ENCODE measurements around the gene OR52I2. TPM values are rescaled to one million over a fixed set of nuclear protein-coding genes. Genes with fewer than 3 reads are reported as not detected.

Gene OR52I2
- total RNA-seq, 1 experiment from 2014 or later = not detected

DNA sequence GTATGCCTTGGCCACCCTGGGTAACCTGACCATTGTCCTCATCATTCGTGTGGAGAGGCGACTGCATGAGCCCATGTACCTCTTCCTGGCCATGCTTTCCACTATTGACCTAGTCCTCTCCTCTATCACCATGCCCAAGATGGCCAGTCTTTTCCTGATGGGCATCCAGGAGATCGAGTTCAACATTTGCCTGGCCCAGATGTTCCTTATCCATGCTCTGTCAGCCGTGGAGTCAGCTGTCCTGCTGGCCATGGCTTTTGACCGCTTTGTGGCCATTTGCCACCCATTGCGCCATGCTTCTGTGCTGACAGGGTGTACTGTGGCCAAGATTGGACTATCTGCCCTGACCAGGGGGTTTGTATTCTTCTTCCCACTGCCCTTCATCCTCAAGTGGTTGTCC lies 58.4 kb downstream of the OR52I2 start:
- H3K4me1 ChIP-seq (replicated peaks; ENCODE audit: insufficient read depth) = no peaks in the 10 kb centered on the region
- no peaks in the 10 kb centered on the region for H3K79me2 ChIP-seq (ENCODE audit: low read depth)
- no peak overlapping the region for H2AFZ ChIP-seq
- no peak overlapping the region for H3K27ac ChIP-seq
- H3K9me2 ChIP-seq (ENCODE audit: insufficient read depth) = no peaks in the 10 kb centered on the region
- intact Hi-C loops (cut with micrococcal nuclease; ENCODE audit: unreplicated experiment) = loop anchor here (5.0 kb wide), 1 partner anchor 1167 kb away; the partner anchor contains the start of gene OR52N2
- no peaks in the 10 kb centered on the region for H3K36me3 ChIP-seq (ENCODE audit: low read depth)
- H3K4me3 ChIP-seq = no peak overlapping the region
- ChIA-PET POLR2A (ENCODE audit: unreplicated experiment) (no interaction called here), CTCF (no interaction called here)
- TF ChIP-seq EZH2 (IDR thresholded peaks at IDR 0.05; ENCODE audit: low read depth) = no peak
- TF ChIP-seq, protein P1, sequence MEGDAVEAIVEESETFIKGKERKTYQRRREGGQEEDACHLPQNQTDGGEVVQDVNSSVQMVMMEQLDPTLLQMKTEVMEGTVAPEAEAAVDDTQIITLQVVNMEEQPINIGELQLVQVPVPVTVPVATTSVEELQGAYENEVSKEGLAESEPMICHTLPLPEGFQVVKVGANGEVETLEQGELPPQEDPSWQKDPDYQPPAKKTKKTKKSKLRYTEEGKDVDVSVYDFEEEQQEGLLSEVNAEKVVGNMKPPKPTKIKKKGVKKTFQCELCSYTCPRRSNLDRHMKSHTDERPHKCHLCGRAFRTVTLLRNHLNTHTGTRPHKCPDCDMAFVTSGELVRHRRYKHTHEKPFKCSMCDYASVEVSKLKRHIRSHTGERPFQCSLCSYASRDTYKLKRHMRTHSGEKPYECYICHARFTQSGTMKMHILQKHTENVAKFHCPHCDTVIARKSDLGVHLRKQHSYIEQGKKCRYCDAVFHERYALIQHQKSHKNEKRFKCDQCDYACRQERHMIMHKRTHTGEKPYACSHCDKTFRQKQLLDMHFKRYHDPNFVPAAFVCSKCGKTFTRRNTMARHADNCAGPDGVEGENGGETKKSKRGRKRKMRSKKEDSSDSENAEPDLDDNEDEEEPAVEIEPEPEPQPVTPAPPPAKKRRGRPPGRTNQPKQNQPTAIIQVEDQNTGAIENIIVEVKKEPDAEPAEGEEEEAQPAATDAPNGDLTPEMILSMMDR (conservative IDR thresholded peaks at IDR 0.05) = no peak
- H3K27me3 ChIP-seq (ENCODE audit: insufficient read depth, low read depth) = peaks cover 11% of the 10 kb centered on the region; the same call in 1 of the 2 replicates
- no peak for DNase-seq
- H3K4me2 ChIP-seq = no peak overlapping the region
- H3K9me3 ChIP-seq (ENCODE audit: insufficient read depth, low read depth) = no peaks in the 10 kb centered on the region
- no peaks in the 10 kb centered on the region for H4K20me1 ChIP-seq (ENCODE audit: insufficient read depth)
- H3F3A ChIP-seq (ENCODE audit: insufficient read depth, low read depth) = no peaks in the 10 kb centered on the region
- BruUV-seq (replicated peaks) = no TSS peak

- H2AFZ ChIP-seq = no peak overlapping the region
- ChIA-PET CTCF (no interaction called here), POLR2A (ENCODE audit: unreplicated experiment) (no interaction called here)
Observed at GRCh38 chr11:4641501-4641900, 60.0 kb downstream of the OR52I2 start.

DNA sequence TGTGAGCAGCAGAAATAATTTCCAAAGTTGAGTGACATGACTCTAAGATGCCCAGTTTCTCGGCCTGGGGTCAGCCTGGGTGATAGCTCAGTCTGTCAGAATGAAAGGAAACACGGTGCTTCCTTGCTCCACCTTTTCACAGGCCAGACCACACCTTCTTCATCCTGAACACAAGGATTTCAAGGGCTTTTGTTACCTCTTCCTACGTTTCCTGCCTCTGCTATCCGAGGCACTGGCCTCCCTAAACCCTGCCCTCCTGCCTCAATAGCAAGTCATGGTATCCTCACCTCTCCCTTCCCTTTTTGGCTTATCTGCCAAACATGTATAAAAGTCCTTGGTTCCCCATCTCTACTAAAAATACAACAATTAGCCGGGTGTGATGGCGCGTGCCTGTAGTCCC lies 60.5 kb downstream of the OR52I2 start:
- DNase-seq = no peak
- BruUV-seq (replicated peaks) = no TSS peak
- Histone ChIP-seq H3K79me2 (ENCODE audit: low read depth) (no peaks in the 10 kb centered on the region), H3K4me2 (no peak overlapping the region), H4K20me1 (ENCODE audit: insufficient read depth) (no peaks in the 10 kb centered on the region), H2AFZ (no peak overlapping the region), H3K36me3 (ENCODE audit: low read depth) (no peaks in the 10 kb centered on the region), H3K4me1 (replicated peaks; ENCODE audit: insufficient read depth) (no peaks in the 10 kb centered on the region), H3K27me3 (ENCODE audit: insufficient read depth, low read depth) (peaks cover 11% of the 10 kb centered on the region; the same call in 1 of the 2 replicates), H3F3A (ENCODE audit: insufficient read depth, low read depth) (no peaks in the 10 kb centered on the region), H3K4me3 (no peak overlapping the region), H3K9me3 (ENCODE audit: insufficient read depth, low read depth) (no peaks in the 10 kb centered on the region), H3K9me2 (ENCODE audit: insufficient read depth) (no peaks in the 10 kb centered on the region), H3K27ac (no peak overlapping the region)
- ChIA-PET POLR2A (ENCODE audit: unreplicated experiment) (no interaction called here), CTCF (no interaction called here)
- TF ChIP-seq EZH2 (IDR thresholded peaks at IDR 0.05; ENCODE audit: low read depth) = no peak
- TF ChIP-seq, protein P1 (conservative IDR thresholded peaks at IDR 0.05) = no peak
- intact Hi-C loops (cut with micrococcal nuclease; ENCODE audit: unreplicated experiment) = no loop called here

More at GRCh38 chr11:4641501-4641900, 60.0 kb downstream of the OR52I2 start:
- DNase-seq = no peak
- H3K27me3 ChIP-seq (ENCODE audit: insufficient read depth, low read depth) = peaks cover 11% of the 10 kb centered on the region; the same call in 1 of the 2 replicates
- no peak overlapping the region for H3K4me3 ChIP-seq
- no peak for TF ChIP-seq EZH2 (IDR thresholded peaks at IDR 0.05; ENCODE audit: low read depth)
- TF ChIP-seq, protein P1 (conservative IDR thresholded peaks at IDR 0.05) = no peak
- no peaks in the 10 kb centered on the region for H3K79me2 ChIP-seq (ENCODE audit: low read depth)
- H3K36me3 ChIP-seq (ENCODE audit: low read depth) = no peaks in the 10 kb centered on the region
- no peaks in the 10 kb centered on the region for H3K9me2 ChIP-seq (ENCODE audit: insufficient read depth)
- H3K4me1 ChIP-seq (replicated peaks; ENCODE audit: insufficient read depth) = no peaks in the 10 kb centered on the region
- no TSS peak for BruUV-seq (replicated peaks)
- no peaks in the 10 kb centered on the region for H4K20me1 ChIP-seq (ENCODE audit: insufficient read depth)
- H3K9me3 ChIP-seq (ENCODE audit: insufficient read depth, low read depth) = no peaks in the 10 kb centered on the region
- H3K27ac ChIP-seq = no peak overlapping the region
- H3K4me2 ChIP-seq = no peak overlapping the region
- intact Hi-C loops (cut with micrococcal nuclease; ENCODE audit: unreplicated experiment) = no loop called here
- H3F3A ChIP-seq (ENCODE audit: insufficient read depth, low read depth) = no peaks in the 10 kb centered on the region

Other genes with a start within 250 kb of the OR52I2 start
- not detected in 2 replicates for gene OR52B4, start 213.4 kb upstream of the OR52I2 start, total RNA-seq (2021)
- 6.5 and 7.7 TPM in 2 replicates for gene TRIM21, start 188.0 kb upstream of the OR52I2 start, total RNA-seq (2021)
- not detected in 2 replicates for gene OR52K2, start 132.4 kb upstream of the OR52I2 start, total RNA-seq (2021)
- gene OR52K1, start 99.1 kb upstream of the OR52I2 start, total RNA-seq (2021) = not detected in 2 replicates
- gene OR52M1, start 36.6 kb upstream of the OR52I2 start, total RNA-seq (2021) = not detected in 2 replicates
- 0.15 TPM in 1 of 2 replicates, not detected in the other for gene OR52I1, start 12.3 kb downstream of the OR52I2 start, total RNA-seq (2021)
- gene TRIM68, start 26.5 kb downstream of the OR52I2 start, total RNA-seq (2021) = 4.6 and 6.5 TPM in 2 replicates
- gene OR51D1, start 55.7 kb downstream of the OR52I2 start, total RNA-seq (2021) = not detected in 2 replicates
- not detected in 2 replicates for gene OR51E1, start 62.2 kb downstream of the OR52I2 start, total RNA-seq (2021)
- gene OR51E2, start 116.1 kb downstream of the OR52I2 start, total RNA-seq (2021) = not detected in 2 replicates
- not detected in 2 replicates for gene MMP26, start 123.0 kb downstream of the OR52I2 start, total RNA-seq (2021)
- gene OR51F1, start 188.2 kb downstream of the OR52I2 start, total RNA-seq (2021) = not detected in 2 replicates
- not detected in 2 replicates for gene OR52R1, start 222.6 kb downstream of the OR52I2 start, total RNA-seq (2021)
- gene OR51F2, start 239.6 kb downstream of the OR52I2 start, total RNA-seq (2021) = not detected in 2 replicates